Measurements from ENCODE around the gene NR6A1. TPM values are rescaled to one million over a fixed set of nuclear protein-coding genes. Genes with fewer than 3 reads are reported as not detected.
A peak's percentile ranks its signal among the peaks of the same experiment; 100 is the strongest.

NR6A1 gene
- polyA plus RNA-seq, 1 experiment, result 0.25 TPM

DNA sequence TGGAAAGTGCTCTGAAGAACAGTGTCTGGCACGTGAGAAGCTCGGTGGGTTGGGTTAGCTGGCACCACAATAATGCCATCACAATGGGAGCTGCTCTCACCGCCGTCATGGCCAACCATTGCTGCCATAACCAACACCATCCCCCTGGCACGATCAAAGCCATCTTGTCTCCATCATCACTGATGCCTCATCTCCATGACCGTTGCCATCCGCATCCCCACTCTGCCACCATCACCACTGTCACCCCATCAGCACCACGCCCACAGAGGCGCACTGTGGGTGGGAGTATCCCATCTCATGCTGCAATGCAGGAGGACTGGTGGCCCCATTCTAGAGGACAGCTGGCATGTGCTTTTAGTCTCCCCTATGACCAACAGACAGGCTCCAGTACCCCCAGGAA lies 287.6 kb downstream of the NR6A1 start:
- peaks cover 27% of the 10 kb centered on the region for H3K27me3 ChIP-seq (ENCODE audit: control insufficient read depth, insufficient read depth, low read length)
- POLR2A ChIA-PET, result no interaction called here
- H3K4me3 ChIP-seq (ENCODE audit: low read depth, low read length), result no peak overlapping the region
- H3K36me3 ChIP-seq (ENCODE audit: control insufficient read depth, insufficient read depth, low read length), result no peaks in the 10 kb centered on the region
- no peak for DNase-seq (ENCODE audit: low read depth)
- CTCF ChIA-PET, result no interaction called here
- no peak for TF ChIP-seq CTCF (IDR thresholded peaks at IDR 0.05; ENCODE audit: insufficient read depth, low read depth, low read length)

GRCh38 chr9:124482431-124483031 lies 288.6 kb downstream of the NR6A1 start:
- Histone ChIP-seq H3K4me3 (ENCODE audit: low read depth, low read length) (no peak overlapping the region), H3K36me3 (ENCODE audit: control insufficient read depth, insufficient read depth, low read length) (no peaks in the 10 kb centered on the region), H3K27me3 (ENCODE audit: control insufficient read depth, insufficient read depth, low read length) (peaks cover 27% of the 10 kb centered on the region)
- ChIA-PET CTCF (no interaction called here), POLR2A (no interaction called here)
- no peak for DNase-seq (ENCODE audit: low read depth)
- TF ChIP-seq CTCF (IDR thresholded peaks at IDR 0.05; ENCODE audit: insufficient read depth, low read depth, low read length), result no peak

DNA sequence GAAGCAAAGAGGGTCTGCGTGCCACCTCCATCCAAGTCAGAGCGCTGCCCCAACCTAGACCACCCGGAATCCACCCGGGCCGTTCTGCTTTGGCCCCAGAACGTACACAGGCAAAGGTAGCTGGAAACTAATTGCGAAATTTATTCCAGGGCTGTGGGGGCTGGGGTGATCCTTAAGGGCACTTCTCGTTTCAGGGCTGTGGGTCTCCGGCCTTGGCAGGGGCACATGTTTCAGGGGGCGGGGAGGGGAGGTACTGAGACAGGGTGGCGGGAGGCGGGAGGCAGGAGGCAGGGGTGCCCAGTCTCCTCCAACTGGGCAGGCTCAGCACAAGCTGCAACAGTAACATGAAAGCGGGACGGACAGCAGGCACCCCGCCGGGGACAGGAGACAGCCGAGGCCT lies 290.0 kb downstream of the NR6A1 start:
- Histone ChIP-seq H3K36me3 (ENCODE audit: control insufficient read depth, insufficient read depth, low read length) (no peaks in the 10 kb centered on the region), H3K4me3 (ENCODE audit: low read depth, low read length) (no peak overlapping the region), H3K27me3 (ENCODE audit: control insufficient read depth, insufficient read depth, low read length) (peaks cover 18% of the 10 kb centered on the region)
- CTCF ChIA-PET, result interaction anchor here (1.7 kb wide), 1 partner anchor 62 kb away, joined by 4 read pairs; no protein-coding TSS in a partner anchor
- TF ChIP-seq CTCF (IDR thresholded peaks at IDR 0.05; ENCODE audit: insufficient read depth, low read depth, low read length), result no peak
- POLR2A ChIA-PET, result no interaction called here
- no peak for DNase-seq (ENCODE audit: low read depth)

DNA sequence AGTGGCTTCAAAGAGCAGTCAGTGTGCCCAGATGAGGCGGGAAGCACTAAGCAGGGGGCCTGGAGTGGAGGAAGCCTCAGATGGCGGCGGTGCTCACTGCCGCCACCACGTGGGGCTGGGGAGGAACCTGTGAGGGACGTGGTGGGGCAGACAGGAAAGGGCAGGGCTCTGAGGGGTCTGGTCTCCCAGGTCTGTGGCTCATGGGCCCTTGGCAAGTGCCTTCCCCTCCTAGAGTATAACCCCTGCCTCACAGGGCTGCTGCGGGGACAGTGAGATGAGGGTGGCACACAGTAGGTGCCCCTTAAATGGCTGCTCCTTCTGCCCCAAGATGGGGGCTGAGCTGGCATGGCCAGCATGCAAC lies 290.5 kb downstream of the NR6A1 start:
- Histone ChIP-seq H3K4me3 (ENCODE audit: low read depth, low read length) (no peak overlapping the region), H3K36me3 (ENCODE audit: control insufficient read depth, insufficient read depth, low read length) (no peaks in the 10 kb centered on the region), H3K27me3 (ENCODE audit: control insufficient read depth, insufficient read depth, low read length) (peaks cover 17% of the 10 kb centered on the region)
- peak; percentile 52 for TF ChIP-seq CTCF (IDR thresholded peaks at IDR 0.05; ENCODE audit: insufficient read depth, low read depth, low read length)
- ChIA-PET POLR2A (no interaction called here), CTCF (interaction anchor here (1.7 kb wide), 1 partner anchor 61 kb away, joined by 4 read pairs; no protein-coding TSS in a partner anchor)
- no peak for DNase-seq (ENCODE audit: low read depth)

DNA sequence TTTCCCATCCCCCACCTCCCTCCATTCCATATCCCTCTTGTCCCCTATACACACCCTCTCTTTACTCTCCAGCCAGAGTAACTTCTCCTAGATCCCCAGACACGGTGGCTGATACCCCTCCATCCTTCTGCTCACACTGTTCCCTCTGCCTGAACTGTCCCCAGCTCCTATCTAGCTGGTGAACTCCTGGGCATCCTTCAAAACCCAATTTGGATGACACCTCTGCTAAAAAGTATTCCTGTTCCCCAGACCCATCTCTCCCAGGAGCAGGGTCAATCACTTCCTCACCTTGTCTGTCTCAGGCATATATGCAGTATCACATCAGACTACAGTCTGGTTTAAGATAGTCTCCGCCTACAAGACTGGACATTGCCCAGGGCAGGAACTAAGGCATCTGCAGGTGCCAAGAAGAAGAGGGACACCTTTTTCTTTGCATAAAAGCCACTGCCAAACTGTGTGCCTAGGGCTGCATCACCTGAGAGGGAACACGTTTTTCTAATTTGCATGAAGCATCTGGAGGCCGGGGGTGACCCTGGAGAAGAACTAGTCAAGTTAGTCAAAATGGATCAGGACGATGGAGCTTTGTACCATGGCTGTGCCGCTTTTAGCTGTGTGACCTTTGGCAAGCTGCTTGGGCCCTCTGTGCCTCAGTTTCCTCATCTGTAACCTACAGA lies 291.0 kb downstream of the NR6A1 start:
- no peak overlapping the region for H3K4me3 ChIP-seq (ENCODE audit: low read depth, low read length)
- no peak for TF ChIP-seq CTCF (IDR thresholded peaks at IDR 0.05; ENCODE audit: insufficient read depth, low read depth, low read length)
- CTCF ChIA-PET, result interaction anchor here (0.6 to 1.7 kb wide), 2 partner anchors 61 to 299 kb away, joined by 3 to 4 read pairs; no protein-coding TSS in a partner anchor
- H3K36me3 ChIP-seq (ENCODE audit: control insufficient read depth, insufficient read depth, low read length), result no peaks in the 10 kb centered on the region
- H3K27me3 ChIP-seq (ENCODE audit: control insufficient read depth, insufficient read depth, low read length), result peaks cover 14% of the 10 kb centered on the region
- no peak for DNase-seq (ENCODE audit: low read depth)
- POLR2A ChIA-PET, result no interaction called here

All from BJ (cell line).